B cell (primary cell): ENCODE data around the gene ZDHHC18. TPM values are rescaled to one million over a fixed set of nuclear protein-coding genes. Genes with fewer than 3 reads are reported as not detected.

ENCODE experiments used
- ATAC-seq: fragments of 200-7000 bp; cut with Tn5 transposase; one replicate; pipeline ENCODE4 v1.10.0; 2021; ENCODE audit warnings: low read depth, mild to moderate bottlenecking, moderate number of reproducible peaks, moderate library complexity
- CTCF ChIA-PET: fragments of 350-600 bp; sonication (Branson Sonifier 250); formaldehyde crosslinking; loops from one replicate; lab custom pipeline; 2021; ENCODE audit warnings: antibody characterized with exemption, inconsistent platforms; lab: Charles Lee
- POLR2A ChIA-PET: fragments of 350-600 bp; sonication (Branson Sonifier 250); formaldehyde crosslinking; loops from one replicate; lab custom pipeline; 2021; ENCODE audit warnings: antibody characterized with exemption; lab: Charles Lee
- DNase-seq: peaks from one replicate; pipeline ENCODE4 v3.0.0; 2013
- H2AFZ ChIP-seq: 2 replicates; pipeline ENCODE4 v1.6.1; 2012; ENCODE audit warnings: mild to moderate bottlenecking, low read depth, low read length; ENCODE audit not compliant: insufficient read depth, poor library complexity, severe bottlenecking
- H3K27ac ChIP-seq, 2 donors: 1 replicate in 1 of 2; 2 replicates in 1 of 2; pipeline ENCODE4 v1.5.1; 2012 to 2013; ENCODE audit warnings: low read length in 2 of 2, mild to moderate bottlenecking in 2 of 2, moderate library complexity in 1 of 2
- H3K27me3 ChIP-seq, 4 experiments: fragments of 200-600 bp in 1 of 4; sonication (generic) in 1 of 4; replicated peaks in 1 of 4; 1 replicate in 2 of 4; 2 replicates in 2 of 4; pipeline versions ENCODE4 v1.6.1 to v1.7.0; 2013 to 2016; ENCODE audit warnings: low read length in 3 of 4, mild to moderate bottlenecking in 2 of 4, mixed read lengths in 1 of 4, moderate library complexity in 1 of 4; ENCODE audit not compliant: insufficient read depth in 4 of 4, control insufficient read depth in 3 of 4; ENCODE audit errors: control extremely low read depth in 1 of 4
- H3K36me3 ChIP-seq, 2 experiments: replicated peaks in 1 of 2; 1 replicate in 1 of 2; 2 replicates in 1 of 2; pipeline versions ENCODE4 v1.6.1 to v1.7.1; 2013; ENCODE audit warnings: low read length in 1 of 2; ENCODE audit not compliant: insufficient read depth in 2 of 2, control insufficient read depth in 1 of 2; ENCODE audit errors: control extremely low read depth in 1 of 2, extremely low read depth in 1 of 2
- H3K4me1 ChIP-seq, 2 donors: fragments of 200-600 bp in 1 of 2; sonication (generic) in 1 of 2; 1 replicate in 1 of 2; 2 replicates in 1 of 2; pipeline versions ENCODE4 v1.5.1 to v1.6.1; 2013 to 2017; ENCODE audit warnings: low read length in 2 of 2; ENCODE audit not compliant: control insufficient read depth in 2 of 2, insufficient read depth in 2 of 2
- H3K4me2 ChIP-seq: replicated peaks from 2 replicates; pipeline ENCODE3; 2012; ENCODE audit warnings: mild to moderate bottlenecking, low read depth, low read length; ENCODE audit not compliant: poor library complexity, severe bottlenecking
- H3K4me3 ChIP-seq, 5 experiments: fragments of 200-600 bp in 1 of 5; sonication (generic) in 1 of 5; 1 replicate in 3 of 5; 2 replicates in 2 of 5; pipeline versions ENCODE4 v1.5.1 to v1.7.0; 2011 to 2016; ENCODE audit warnings: low read length in 4 of 5, mild to moderate bottlenecking in 4 of 5, low read depth in 2 of 5, control low read depth in 1 of 5, moderate library complexity in 1 of 5; ENCODE audit not compliant: insufficient read depth in 1 of 5; ENCODE audit errors: control extremely low read depth in 1 of 5, extremely low read depth in 1 of 5
- H3K79me2 ChIP-seq: fragments of 200-600 bp; sonication (generic); one replicate; pipeline ENCODE4 v1.6.0; 2016; ENCODE audit warnings: low read length; ENCODE audit not compliant: control insufficient read depth, insufficient read depth
- H3K9ac ChIP-seq: fragments of 200-600 bp; sonication (generic); 2 replicates; pipeline ENCODE4 v1.6.1; 2017; ENCODE audit warnings: mild to moderate bottlenecking, low read length, moderate library complexity
- H3K9me3 ChIP-seq, 3 donors: one replicate each; pipeline versions ENCODE4 v1.6.1 to v1.7.1; 2013; ENCODE audit warnings: low read length in 2 of 3; ENCODE audit not compliant: control insufficient read depth in 2 of 3, insufficient read depth in 1 of 3; ENCODE audit errors: control extremely low read depth in 1 of 3
- H4K20me1 ChIP-seq: 2 replicates; pipeline ENCODE4 v1.6.0; 2012; ENCODE audit warnings: mild to moderate bottlenecking, low read length; ENCODE audit not compliant: insufficient read depth, control insufficient read depth, poor library complexity, severe bottlenecking
- H3K27ac Mint-ChIP-seq: one replicate; pipeline ENCODE4 v1.8.0; 2021; ENCODE audit warnings: mixed read lengths
- H3K27me3 Mint-ChIP-seq: one replicate; pipeline ENCODE4 v1.8.0; 2021; ENCODE audit warnings: mixed read lengths
- H3K4me1 Mint-ChIP-seq: one replicate; pipeline ENCODE4 v1.8.0; 2021; ENCODE audit warnings: mixed read lengths
- H3K4me3 Mint-ChIP-seq: one replicate; pipeline ENCODE4 v1.8.0; 2021; ENCODE audit warnings: mixed read lengths
- H3K9me3 Mint-ChIP-seq: one replicate; pipeline ENCODE4 v1.8.0; 2022; ENCODE audit warnings: mixed read lengths; ENCODE audit not compliant: insufficient read depth
- EZH2 ChIP-seq: IDR thresholded peaks from 2 replicates; pipeline ENCODE4 v1.6.1; 2012; ENCODE audit warnings: borderline replicate concordance, low read depth, mild to moderate bottlenecking, moderate library complexity, low read length; ENCODE audit not compliant: insufficient read depth, poor library complexity, severe bottlenecking
- WGBS: methylation state at CpG from one replicate; pipeline ENCODE4 v1.1.5; 2013; ENCODE audit warnings: missing lambda C conversion rate; ENCODE audit not compliant: insufficient coverage; 5-methylcytosine and 5-hydroxymethylcytosine counted together
- intact Hi-C: fragments of 100-400 bp; cut with micrococcal nuclease; formaldehyde crosslinking; loops from one replicate; pipeline ENCODE4 v1.10.0; 2022
- polyA plus RNA-seq: library from polyadenylated mRNA; depleted of rRNA; stranded (reverse); fragments of >200 nt; gene quantifications from 2 replicates; pipeline ENCODE4 v1.2.3, GENCODE V29; 2012
- total RNA-seq, 2 donors: library from RNA; stranded (reverse); fragments of 120-200 nt in 1 of 2; gene quantifications; 1 replicate in 1 of 2; 2 replicates in 1 of 2; pipeline versions ENCODE4 v1.2.3 to v1.2.4, GENCODE V29; 2013 to 2022
- TF ChIP-seq, protein P1 (sequence below): fragments of 200-600 bp; IDR thresholded peaks from one replicate; pipeline ENCODE4 v1.8.0; 2022; ENCODE audit warnings: antibody characterized with exemption, mild to moderate bottlenecking

The ZDHHC18 gene
- total and polyA plus RNA-seq, 2 donors (not counting 1 experiment from before 2014, with no cell fraction given) = 25.8 to 30.8 TPM

DNA sequence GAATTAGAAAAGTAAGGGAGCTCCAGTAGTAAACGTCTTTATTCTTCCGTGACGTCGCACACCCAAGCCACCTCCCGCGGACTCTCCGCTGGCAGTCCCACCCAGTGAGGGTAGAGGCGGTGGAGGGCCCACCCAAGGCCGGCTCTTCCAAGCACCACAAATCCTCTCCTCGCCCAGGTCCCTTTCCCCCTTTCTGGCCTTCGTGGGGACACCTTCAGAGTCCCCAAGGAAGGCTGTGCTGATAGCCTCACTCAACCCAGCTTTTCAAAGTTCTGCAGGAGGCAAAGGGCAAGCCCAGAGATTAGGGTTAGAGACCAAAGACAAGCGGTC is 63.9 kb downstream of the ZDHHC18 start:
- peaks cover 14 to 52% of the 10 kb centered on the region in 2 experiments for H3K36me3 ChIP-seq
- WGBS = 3% methylated on average over 10 of the region's 12 CpGs

GRCh38 chr1:26894263-26894662 is 67.8 kb downstream of the ZDHHC18 start:
- peaks cover 7 to 46% of the 10 kb centered on the region in 2 experiments for H3K36me3 ChIP-seq
- H3K27me3 Mint-ChIP-seq = no peaks in the 10 kb centered on the region
- CTCF ChIA-PET = interaction anchor here (0.6 kb wide), 2 partner anchors 51 to 375 kb away, joined by 3 to 4 read pairs; no protein-coding TSS in a partner anchor
- intact Hi-C loops = no loop called here
- H3K4me3 Mint-ChIP-seq = no peak overlapping the region
- peaks cover 31% of the 10 kb centered on the region for H3K79me2 ChIP-seq
- 97% methylated on average over 13 of the region's 13 CpGs for WGBS
- no peak overlapping the region for H3K4me3 ChIP-seq
- TF ChIP-seq, protein P1, sequence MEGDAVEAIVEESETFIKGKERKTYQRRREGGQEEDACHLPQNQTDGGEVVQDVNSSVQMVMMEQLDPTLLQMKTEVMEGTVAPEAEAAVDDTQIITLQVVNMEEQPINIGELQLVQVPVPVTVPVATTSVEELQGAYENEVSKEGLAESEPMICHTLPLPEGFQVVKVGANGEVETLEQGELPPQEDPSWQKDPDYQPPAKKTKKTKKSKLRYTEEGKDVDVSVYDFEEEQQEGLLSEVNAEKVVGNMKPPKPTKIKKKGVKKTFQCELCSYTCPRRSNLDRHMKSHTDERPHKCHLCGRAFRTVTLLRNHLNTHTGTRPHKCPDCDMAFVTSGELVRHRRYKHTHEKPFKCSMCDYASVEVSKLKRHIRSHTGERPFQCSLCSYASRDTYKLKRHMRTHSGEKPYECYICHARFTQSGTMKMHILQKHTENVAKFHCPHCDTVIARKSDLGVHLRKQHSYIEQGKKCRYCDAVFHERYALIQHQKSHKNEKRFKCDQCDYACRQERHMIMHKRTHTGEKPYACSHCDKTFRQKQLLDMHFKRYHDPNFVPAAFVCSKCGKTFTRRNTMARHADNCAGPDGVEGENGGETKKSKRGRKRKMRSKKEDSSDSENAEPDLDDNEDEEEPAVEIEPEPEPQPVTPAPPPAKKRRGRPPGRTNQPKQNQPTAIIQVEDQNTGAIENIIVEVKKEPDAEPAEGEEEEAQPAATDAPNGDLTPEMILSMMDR = no peak
- TF ChIP-seq EZH2 = no peak
- H3K9me3 ChIP-seq = peaks cover 0 to 3% (median 0%) of the 10 kb centered on the region in 3 donors
- DNase-seq = no peak
- H3K27ac ChIP-seq = no peak overlapping the region
- ATAC-seq = no peak
- no peak overlapping the region for H3K27ac Mint-ChIP-seq
- H3K9ac ChIP-seq = no peak overlapping the region
- no peak overlapping the region for H3K4me2 ChIP-seq
- peaks cover 29% of the 10 kb centered on the region for H4K20me1 ChIP-seq
- H2AFZ ChIP-seq = no peak overlapping the region
- H3K4me1 Mint-ChIP-seq = peaks cover 32% of the 10 kb centered on the region
- no peaks in the 10 kb centered on the region for H3K9me3 Mint-ChIP-seq
- H3K4me1 ChIP-seq = peaks cover 13 to 18% of the 10 kb centered on the region in 2 donors
- H3K27me3 ChIP-seq = no peaks in the 10 kb centered on the region
- POLR2A ChIA-PET = no interaction called here

More for the DNA sequence above, 63.9 kb downstream of the ZDHHC18 start:
- peaks cover 34% of the 10 kb centered on the region for H4K20me1 ChIP-seq
- H3K9me3 ChIP-seq = peaks cover 0 to 3% (median 0%) of the 10 kb centered on the region in 3 donors
- Mint-ChIP-seq H3K9me3 (no peaks in the 10 kb centered on the region), H3K27ac (peak overlapping the region; percentile 95), H3K27me3 (no peaks in the 10 kb centered on the region), H3K4me3 (peak overlapping the region; percentile 96), H3K4me1 (peaks cover 35% of the 10 kb centered on the region)
- intact Hi-C loops = loop anchor here (1.0 kb wide), 3 partner anchors 10 to 31 kb away; partner anchors contain the start of genes GPATCH3 and NUDC
- DNase-seq = no peak
- H2AFZ ChIP-seq = peak overlapping the region; percentile 91
- POLR2A ChIA-PET = interaction anchor here (0.5 to 3.3 kb wide), 7 partner anchors 10 to 291 kb away, joined by 3 to 26 read pairs (median 4); partner anchors contain the start of genes GPATCH3 and SFN
- H3K9ac ChIP-seq = peak overlapping the region; percentile 87
- CTCF ChIA-PET = interaction anchor here (0.7 to 2.8 kb wide), 10 partner anchors 8 to 420 kb away, joined by 3 to 14 read pairs (median 4); partner anchors contain the start of gene GPATCH3
- H3K27me3 ChIP-seq = no peaks in the 10 kb centered on the region
- peak overlapping the region; percentile 61 to 94 for H3K27ac ChIP-seq
- TF ChIP-seq EZH2 = no peak
- TF ChIP-seq, protein P1 = no peak
- peak overlapping the region; percentile 73 to 94 (median 89) for H3K4me3 ChIP-seq
- H3K4me2 ChIP-seq = peak overlapping the region; percentile 94
- peaks cover 15 to 21% of the 10 kb centered on the region in 2 donors for H3K4me1 ChIP-seq
- peaks cover 35% of the 10 kb centered on the region for H3K79me2 ChIP-seq
- peak; percentile 38 for ATAC-seq
